HEK293T (cell line): ENCODE data around the gene CHST2.

ENCODE experiments used
- CTCF ChIA-PET: fragments of 350-600 bp; formaldehyde crosslinking; extraction: SDS; loops from one replicate; lab custom pipeline; 2021; ENCODE audit warnings: antibody characterized with exemption, inconsistent platforms; lab: Yijun Ruan, JAX
- POLR2A ChIA-PET: fragments of 350-600 bp; formaldehyde crosslinking; extraction: SDS; loops from one replicate; lab custom pipeline; 2020; ENCODE audit warnings: antibody characterized with exemption, inconsistent platforms; lab: Yijun Ruan, JAX
- DNase-seq: peaks from one replicate; pipeline ENCODE4 v3.0.0; 2012; ENCODE audit warnings: mixed read lengths; ENCODE audit errors: extremely low spot score
- ARNT ChIP-seq: fragments of 450-650 bp; IDR thresholded peaks from 2 replicates; pipeline ENCODE4 v1.6.1; 2017; ENCODE audit warnings: mild to moderate bottlenecking
- BHLHE40 ChIP-seq: fragments of 450-650 bp; IDR thresholded peaks from 2 replicates; pipeline ENCODE4 v1.6.1; 2016; ENCODE audit warnings: mild to moderate bottlenecking, moderate library complexity, borderline replicate concordance
- CTBP1 ChIP-seq: fragments of 450-650 bp; IDR thresholded peaks from 2 replicates; pipeline ENCODE4 v1.6.1; 2016; ENCODE audit warnings: borderline replicate concordance
- ELF4 ChIP-seq: fragments of 450-650 bp; IDR thresholded peaks from 2 replicates; pipeline ENCODE4 v1.6.1; 2017; ENCODE audit warnings: antibody characterized with exemption
- FOXA1 ChIP-seq: fragments of 450-650 bp; IDR thresholded peaks from 2 replicates; pipeline ENCODE4 v1.6.1; 2016; ENCODE audit warnings: mild to moderate bottlenecking
- FOXK2 ChIP-seq: fragments of 450-650 bp; IDR thresholded peaks from 2 replicates; pipeline ENCODE4 v1.6.1; 2016; ENCODE audit warnings: mild to moderate bottlenecking
- FOXM1 ChIP-seq: fragments of 450-650 bp; IDR thresholded peaks from 2 replicates; pipeline ENCODE4 v1.6.1; 2017; ENCODE audit warnings: mild to moderate bottlenecking, borderline replicate concordance
- HDGF ChIP-seq: fragments of 450-650 bp; IDR thresholded peaks from 2 replicates; pipeline ENCODE4 v1.6.1; 2017; ENCODE audit warnings: antibody characterized with exemption, borderline replicate concordance
- L3MBTL2 ChIP-seq: fragments of 450-650 bp; conservative IDR thresholded peaks from 2 replicates; pipeline ENCODE4 v1.6.1; 2016; ENCODE audit warnings: mild to moderate bottlenecking
- LEF1 ChIP-seq: fragments of 450-650 bp; IDR thresholded peaks from 2 replicates; pipeline ENCODE4 v1.6.1; 2017; ENCODE audit warnings: mild to moderate bottlenecking, borderline replicate concordance
- NFRKB ChIP-seq: fragments of 450-650 bp; IDR thresholded peaks from 2 replicates; pipeline ENCODE4 v1.6.1; 2016; ENCODE audit warnings: mild to moderate bottlenecking, moderate library complexity
- SP1 ChIP-seq: fragments of 450-650 bp; IDR thresholded peaks from 2 replicates; pipeline ENCODE4 v1.6.1; 2017
- SUZ12 ChIP-seq: fragments of 450-650 bp; IDR thresholded peaks from 2 replicates; pipeline ENCODE4 v1.6.1; 2016; ENCODE audit warnings: mild to moderate bottlenecking
- TARDBP ChIP-seq: fragments of 450-650 bp; IDR thresholded peaks from 2 replicates; pipeline ENCODE4 v1.6.1; 2016
- ZNF384 ChIP-seq: fragments of 450-650 bp; IDR thresholded peaks from 2 replicates; pipeline ENCODE4 v1.6.1; 2016
- TF ChIP-seq, protein P1 (sequence below): fragments of 450-650 bp; IDR thresholded peaks from 2 replicates; pipeline ENCODE4 v1.6.1; 2016

CHST2 gene

GRCh38 chr3:143089965-143090364 lies 29.6 kb upstream of the CHST2 start:
- TF ChIP-seq ELF4 (no peak), FOXA1 (no peak), LEF1 (no peak), TARDBP (no peak), BHLHE40 (no peak), FOXK2 (no peak), CTBP1 (no peak), ZNF384 (no peak)
- TF ChIP-seq, protein P1, sequence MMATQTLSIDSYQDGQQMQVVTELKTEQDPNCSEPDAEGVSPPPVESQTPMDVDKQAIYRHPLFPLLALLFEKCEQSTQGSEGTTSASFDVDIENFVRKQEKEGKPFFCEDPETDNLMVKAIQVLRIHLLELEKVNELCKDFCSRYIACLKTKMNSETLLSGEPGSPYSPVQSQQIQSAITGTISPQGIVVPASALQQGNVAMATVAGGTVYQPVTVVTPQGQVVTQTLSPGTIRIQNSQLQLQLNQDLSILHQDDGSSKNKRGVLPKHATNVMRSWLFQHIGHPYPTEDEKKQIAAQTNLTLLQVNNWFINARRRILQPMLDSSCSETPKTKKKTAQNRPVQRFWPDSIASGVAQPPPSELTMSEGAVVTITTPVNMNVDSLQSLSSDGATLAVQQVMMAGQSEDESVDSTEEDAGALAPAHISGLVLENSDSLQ, result no peak
- ChIA-PET CTCF (no interaction called here), POLR2A (no interaction called here)
- DNase-seq, result no peak

DNA sequence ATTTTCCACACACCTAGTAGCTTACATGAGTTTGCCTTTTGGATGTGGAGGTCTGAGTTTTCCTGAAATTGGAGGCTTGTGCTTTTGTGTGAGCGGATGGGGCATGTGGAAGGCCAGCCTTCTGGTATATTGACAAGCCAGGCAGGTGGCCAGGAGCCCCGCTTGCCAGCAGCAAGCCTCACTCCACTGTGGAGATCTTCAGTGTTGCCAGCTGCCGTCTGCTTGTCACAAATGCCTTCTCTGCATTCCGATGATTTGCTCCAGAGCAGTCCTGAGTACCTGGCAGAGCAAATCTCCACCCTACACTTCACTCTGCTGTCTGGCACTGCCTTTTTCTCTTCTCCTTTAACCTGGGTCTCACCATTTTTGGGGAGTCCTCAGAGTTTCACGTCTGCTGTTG lies 29.1 kb upstream of the CHST2 start:
- POLR2A ChIA-PET, result no interaction called here
- DNase-seq, result no peak
- no peak for TF ChIP-seq CTBP1
- no peak for TF ChIP-seq ZNF384
- no peak for TF ChIP-seq BHLHE40
- TF ChIP-seq FOXK2, result no peak
- TF ChIP-seq TARDBP, result no peak
- TF ChIP-seq HDGF, result no peak
- TF ChIP-seq FOXA1, result no peak
- no peak for TF ChIP-seq L3MBTL2
- TF ChIP-seq SP1, result no peak
- no peak for TF ChIP-seq LEF1
- TF ChIP-seq, protein P1, result no peak
- no peak for TF ChIP-seq ARNT
- no peak for TF ChIP-seq FOXM1
- no peak for TF ChIP-seq NFRKB
- no peak for TF ChIP-seq SUZ12
- no peak for TF ChIP-seq ELF4
- CTCF ChIA-PET, result no interaction called here

GRCh38 chr3:143090976-143091837 lies 28.4 kb upstream of the CHST2 start:
- ChIA-PET CTCF (no interaction called here), POLR2A (no interaction called here)
- TF ChIP-seq FOXA1 (no peak), NFRKB (no peak), BHLHE40 (no peak), ZNF384 (no peak)
- TF ChIP-seq, protein P1, result no peak
- no peak for DNase-seq

DNA sequence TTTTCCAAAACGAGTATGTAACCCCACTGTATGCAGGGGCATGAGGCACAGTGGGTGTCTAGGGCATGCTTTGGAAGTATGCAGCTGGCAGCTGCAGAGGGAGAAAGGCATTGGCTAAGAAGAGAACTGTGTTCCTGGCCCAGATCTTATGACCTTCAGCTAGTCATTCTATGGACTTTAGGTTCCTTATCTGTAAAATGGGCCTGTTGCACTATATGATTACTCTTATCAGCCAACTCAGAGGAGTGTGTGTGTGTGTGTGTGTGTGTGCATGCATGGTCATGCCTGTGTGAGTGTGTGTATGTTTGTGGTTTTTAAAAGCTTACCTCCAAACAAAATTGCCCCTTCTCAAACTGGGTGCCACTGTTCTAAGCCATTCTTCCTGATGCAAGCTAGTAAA lies 27.4 kb upstream of the CHST2 start:
- no peak for TF ChIP-seq NFRKB
- ChIA-PET POLR2A (no interaction called here), CTCF (no interaction called here)
- DNase-seq, result no peak

DNA sequence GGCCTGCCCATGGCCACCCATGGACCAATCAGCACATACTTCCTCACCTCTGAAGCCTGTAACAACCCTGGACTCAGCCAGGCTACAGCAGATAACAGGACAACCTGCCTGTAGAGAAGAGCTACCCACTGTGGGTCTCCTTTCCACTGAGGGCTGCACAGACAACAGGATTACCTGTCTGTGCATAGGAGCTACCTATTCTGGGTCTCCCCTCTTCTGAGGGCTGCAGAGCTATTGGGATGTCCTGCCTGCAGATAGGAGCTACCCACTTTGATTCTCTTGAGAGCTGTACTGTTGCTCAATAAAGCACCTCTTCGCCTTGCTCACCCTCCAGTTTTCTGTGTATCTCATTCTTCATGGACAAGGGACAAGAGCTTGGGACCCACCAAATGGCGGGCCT lies 23.8 kb upstream of the CHST2 start:
- TF ChIP-seq ELF4, result no peak
- no peak for TF ChIP-seq NFRKB
- TF ChIP-seq, protein P1, result no peak
- no peak for TF ChIP-seq CTBP1
- no peak for TF ChIP-seq FOXM1
- TF ChIP-seq SUZ12, result no peak
- TF ChIP-seq L3MBTL2, result no peak
- TF ChIP-seq SP1, result no peak
- TF ChIP-seq BHLHE40, result no peak
- no peak for TF ChIP-seq ZNF384
- no peak for TF ChIP-seq LEF1
- no peak for TF ChIP-seq TARDBP
- TF ChIP-seq FOXK2, result no peak
- no peak for TF ChIP-seq HDGF
- TF ChIP-seq FOXA1, result no peak
- no peak for TF ChIP-seq ARNT
- POLR2A ChIA-PET, result no interaction called here
- CTCF ChIA-PET, result no interaction called here
- DNase-seq, result no peak

- TF ChIP-seq FOXK2, result no peak
- no peak for TF ChIP-seq LEF1
- TF ChIP-seq BHLHE40, result no peak
- no peak for TF ChIP-seq SUZ12
- no peak for TF ChIP-seq FOXM1
- TF ChIP-seq SP1, result no peak
- TF ChIP-seq TARDBP, result no peak
- no peak for TF ChIP-seq L3MBTL2
- TF ChIP-seq, protein P1, result no peak
- no peak for TF ChIP-seq ARNT
- no peak for TF ChIP-seq ZNF384
- no peak for TF ChIP-seq CTBP1
- no peak for TF ChIP-seq NFRKB
- no peak for TF ChIP-seq ELF4
- TF ChIP-seq HDGF, result no peak
- no peak for DNase-seq
- CTCF ChIA-PET, result no interaction called here
- POLR2A ChIA-PET, result no interaction called here
Measured at GRCh38 chr3:143098032-143098764, 21.4 kb upstream of the CHST2 start.
